Ovary (tissue), 3 donors: ENCODE results near the gene STAC.

Source experiments
- CTCF ChIP-seq, 3 donors: fragments of 450-650 bp in 2 of 3; fragments of 200-600 bp in 1 of 3; IDR thresholded peaks; one replicate each; pipeline versions ENCODE4 v1.5.1 to v1.8.0; 2016 to 2022; ENCODE audit warnings: antibody characterized with exemption in 3 of 3, mild to moderate bottlenecking in 1 of 3
- POLR2A ChIP-seq: fragments of 450-650 bp; IDR thresholded peaks from one replicate; pipeline ENCODE4 v1.6.1; 2017; ENCODE audit warnings: antibody characterized with exemption, mild to moderate bottlenecking, moderate library complexity
- donor health status: DM: no; HTN: no; CAD: no.

GRCh38 chr3:36505393-36505792 is 125.1 kb downstream of the STAC start:
- no peak for TF ChIP-seq POLR2A
- TF ChIP-seq CTCF (IDR thresholded peaks at IDR 0.05): no peak
